Activated CD4-positive, CD25-positive, alpha-beta regulatory T cell treated with anti-CD3 and anti-CD28 coated beads, Interleukin-2, amount 50 U/mL, for 72 hours (primary cell): ENCODE data around the gene GABBR2.
"Not testable (repeated sequence)": the region's sequence is repeated elsewhere in the genome, so short reads cannot be mapped to it uniquely, and the experiment has no call there.

Experiments used
- DNase-seq: peaks from one replicate; pipeline ENCODE4 v3.0.0; 2021

Gene GABBR2

GRCh38 chr9:98533866-98534265 is 174.9 kb downstream of the GABBR2 start:
- DNase-seq, result no peak

- DNase-seq, result no peak
Observed at GRCh38 chr9:98533132-98533531, 175.6 kb downstream of the GABBR2 start.

GRCh38 chr9:98532574-98532973 is 176.2 kb downstream of the GABBR2 start:
- DNase-seq, result no peak

- DNase-seq, result no peak
Observed at GRCh38 chr9:98532147-98532546, 176.6 kb downstream of the GABBR2 start.

GRCh38 chr9:98530806-98531386 is 177.8 kb downstream of the GABBR2 start:
- no peak for DNase-seq

GRCh38 chr9:98530275-98530674 is 178.5 kb downstream of the GABBR2 start:
- no peak for DNase-seq

GRCh38 chr9:98529841-98530240 is 178.9 kb downstream of the GABBR2 start:
- no peak for DNase-seq

GRCh38 chr9:98523231-98523901 is 185.4 kb downstream of the GABBR2 start:
- DNase-seq, result no peak

GRCh38 chr9:98522487-98522886 is 186.2 kb downstream of the GABBR2 start:
- no peak for DNase-seq

- DNase-seq, result no peak
Observed at GRCh38 chr9:98521141-98521540, 187.6 kb downstream of the GABBR2 start.

- no peak for DNase-seq
Observed at GRCh38 chr9:98520221-98520960, 188.3 kb downstream of the GABBR2 start.

GRCh38 chr9:98519641-98520040 is 189.1 kb downstream of the GABBR2 start:
- DNase-seq, result no peak

- DNase-seq, result no peak
Observed at GRCh38 chr9:98518556-98518955, 190.2 kb downstream of the GABBR2 start.

GRCh38 chr9:98517761-98518160 is 191.0 kb downstream of the GABBR2 start:
- DNase-seq, result no peak

GRCh38 chr9:98516897-98517503 is 191.7 kb downstream of the GABBR2 start:
- no peak for DNase-seq

GRCh38 chr9:98516205-98516896 is 192.4 kb downstream of the GABBR2 start:
- DNase-seq, result no peak

- DNase-seq, result no peak
Observed at GRCh38 chr9:98515506-98516204, 193.1 kb downstream of the GABBR2 start.

GRCh38 chr9:98514841-98515240 is 193.9 kb downstream of the GABBR2 start:
- DNase-seq, result no peak

- DNase-seq, result not testable (repeated sequence)
Observed at GRCh38 chr9:98508217-98508919, 200.4 kb downstream of the GABBR2 start.

- no peak for DNase-seq
Observed at GRCh38 chr9:98506422-98507054, 202.2 kb downstream of the GABBR2 start.
